DMS53 (cell line): ENCODE data around the gene PAX4.

ENCODE experiments used
- DNase-seq: peaks from one replicate; lab custom pipeline; 2025; lab: John Stamatoyannopoulos, UW

PAX4 gene

DNA sequence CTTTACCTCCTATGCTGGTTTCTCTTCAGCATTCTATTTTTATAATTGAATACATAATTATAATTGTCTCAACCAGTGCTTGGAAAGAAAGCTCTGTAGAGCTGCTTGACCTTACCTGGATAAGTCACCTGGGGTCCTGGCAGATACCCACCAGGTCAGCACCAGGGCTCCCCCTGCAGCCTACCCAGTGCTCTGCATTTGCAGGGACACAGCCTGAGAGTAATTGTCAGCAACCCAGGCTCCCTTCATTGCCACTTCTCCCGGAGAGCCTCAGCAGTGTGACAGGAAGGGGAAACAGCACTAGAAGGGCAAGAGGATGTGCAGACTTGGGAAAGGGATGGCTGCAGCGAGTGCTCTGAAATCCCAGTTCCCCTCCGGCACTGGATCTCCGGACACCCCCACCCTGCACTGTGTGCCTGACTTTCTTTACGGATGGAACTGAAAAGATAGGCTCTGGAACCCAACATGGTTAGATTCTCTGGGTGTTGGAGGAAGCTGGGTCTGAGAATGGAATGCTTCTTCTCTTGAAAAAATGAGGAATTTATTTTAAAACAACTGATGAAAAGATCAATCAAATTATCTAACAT lies 11.4 kb upstream of the PAX4 start:
- peak; percentile 78 for DNase-seq

DNA sequence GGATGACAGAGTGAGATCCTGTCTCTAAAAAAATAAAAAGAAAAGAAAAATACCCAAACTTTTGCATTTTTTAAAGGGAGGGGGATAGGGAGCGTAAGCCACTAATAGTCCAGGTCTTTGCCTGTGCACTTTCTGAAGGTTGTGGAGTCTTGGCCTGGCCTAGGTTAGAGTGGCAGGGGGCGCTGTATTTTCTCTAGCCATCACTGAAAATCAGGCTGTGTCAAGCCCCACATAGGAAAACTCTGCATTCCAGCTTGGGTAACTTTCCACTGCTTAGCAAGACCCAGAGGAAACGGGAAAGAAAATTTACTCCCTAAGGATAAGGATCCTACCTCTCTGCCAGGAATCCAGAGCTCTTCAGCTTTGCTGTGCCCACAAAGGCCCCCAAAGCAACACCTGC lies 10.5 kb upstream of the PAX4 start:
- peak; percentile 15 for DNase-seq

DNA sequence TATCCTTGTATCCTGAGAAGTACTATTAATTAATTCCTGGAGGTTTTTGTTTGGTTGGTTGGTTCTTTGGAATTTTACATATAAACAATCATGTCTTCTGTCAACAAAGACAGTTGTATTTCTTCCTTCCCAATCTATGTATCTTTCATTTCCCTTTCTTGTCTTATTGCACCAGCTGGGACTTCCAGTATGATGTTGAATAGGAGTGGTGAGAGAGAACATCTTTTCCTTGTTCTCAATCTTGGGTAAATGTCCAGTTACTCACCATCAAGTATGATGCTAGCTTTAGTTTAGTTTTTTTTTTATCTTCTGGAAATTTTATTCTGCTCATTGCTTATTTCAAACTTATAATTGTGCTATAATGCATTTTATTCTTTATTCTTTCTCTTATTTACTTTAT lies 7.4 kb upstream of the PAX4 start:
- no peak for DNase-seq

DNA sequence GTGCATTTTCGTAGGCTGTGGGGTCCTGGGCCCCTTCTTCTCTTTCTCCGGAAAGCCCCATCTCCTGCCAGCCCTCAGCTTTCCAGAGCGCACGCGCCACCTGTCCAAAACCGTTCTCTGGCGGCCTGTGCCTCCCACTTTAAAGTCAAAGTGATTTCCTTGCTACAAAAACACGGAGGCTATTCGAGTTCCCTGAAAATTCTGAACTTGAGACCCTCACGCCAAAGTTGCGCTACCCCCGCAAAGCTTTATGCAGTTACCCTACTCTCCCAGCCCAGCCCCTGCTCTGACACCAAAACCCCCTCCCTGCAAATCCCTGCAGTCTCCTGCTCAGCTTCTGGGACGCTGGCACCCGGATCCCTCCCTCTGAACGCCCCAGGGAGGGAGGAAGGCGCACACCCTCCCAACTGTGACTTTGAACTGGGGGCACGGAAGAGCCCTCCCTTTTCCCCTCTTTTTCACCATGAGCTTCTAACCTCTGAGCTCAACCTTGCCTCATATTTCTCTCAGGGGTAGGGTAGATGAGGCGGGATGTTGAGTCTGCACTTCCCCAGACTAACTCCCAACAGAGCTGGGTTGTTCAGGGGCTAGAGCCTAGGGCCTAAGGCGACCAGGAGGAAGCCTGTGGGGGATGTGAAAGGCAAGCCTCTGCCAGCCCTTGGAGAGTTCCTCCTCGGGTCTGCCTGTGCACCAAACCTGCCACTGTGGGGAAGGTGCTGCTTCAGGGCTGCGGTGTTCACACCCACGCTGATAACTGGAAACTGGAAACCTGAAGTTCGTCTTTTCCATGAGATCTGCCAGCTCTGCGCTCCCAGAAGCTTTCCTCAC lies 2.7 kb upstream of the PAX4 start:
- DNase-seq = peak; percentile 51

DNA sequence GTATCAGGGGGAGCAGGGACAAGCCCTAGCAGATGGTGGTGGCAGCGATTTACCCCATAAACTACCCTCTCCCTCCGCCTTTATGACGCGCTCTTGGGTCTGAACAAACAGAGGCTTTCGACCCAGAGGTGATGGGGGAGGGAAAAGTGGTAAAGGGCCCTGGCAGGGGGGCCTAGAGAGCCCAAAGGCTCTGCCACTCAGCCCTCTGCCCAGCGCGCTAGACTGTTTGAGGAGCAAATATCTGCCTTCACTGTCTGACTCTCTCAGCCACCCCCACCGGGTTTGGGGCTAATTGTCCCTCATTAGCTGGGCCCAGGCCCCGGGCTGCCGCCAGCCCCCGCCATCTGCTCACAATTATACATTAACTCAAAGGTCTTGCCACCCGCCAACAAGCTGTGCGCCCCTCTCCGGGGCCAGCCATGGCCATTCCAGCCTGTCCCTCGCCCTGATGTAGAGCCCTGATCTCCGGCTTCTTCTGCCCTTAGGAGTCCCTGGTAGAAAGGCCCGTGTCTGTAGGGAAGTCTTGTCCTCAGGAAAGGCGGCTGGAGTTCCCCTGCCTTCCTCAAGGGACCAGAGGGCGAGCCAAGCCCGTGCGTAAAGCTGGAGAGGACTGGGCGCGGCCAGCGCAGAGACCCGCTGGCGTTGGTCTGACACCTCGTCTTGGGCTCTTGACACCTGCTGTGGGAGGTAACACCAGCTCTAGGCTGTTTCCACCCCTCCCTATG lies 1.9 kb upstream of the PAX4 start:
- peak; percentile 51 for DNase-seq

DNA sequence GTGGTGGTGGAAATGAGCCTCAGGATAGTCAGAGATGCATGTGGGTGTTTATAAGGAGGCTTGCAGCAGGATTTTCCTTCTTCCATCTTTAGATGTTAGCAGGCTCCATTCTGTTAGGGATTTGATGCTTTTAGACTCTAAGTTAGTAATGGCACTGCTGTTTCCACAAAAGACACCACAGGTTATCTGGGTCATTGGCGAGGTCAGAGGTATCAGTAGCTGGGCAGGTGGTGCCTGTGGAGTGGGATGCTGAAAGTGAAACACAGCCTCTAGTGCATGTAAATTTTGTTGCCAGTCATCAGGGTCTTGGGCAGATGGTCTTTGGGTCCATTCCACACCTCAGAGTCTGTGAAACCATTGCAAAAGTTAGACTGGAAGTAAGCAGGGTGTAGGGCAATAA lies 833 bp upstream of the PAX4 start:
- DNase-seq = no peak

DNA sequence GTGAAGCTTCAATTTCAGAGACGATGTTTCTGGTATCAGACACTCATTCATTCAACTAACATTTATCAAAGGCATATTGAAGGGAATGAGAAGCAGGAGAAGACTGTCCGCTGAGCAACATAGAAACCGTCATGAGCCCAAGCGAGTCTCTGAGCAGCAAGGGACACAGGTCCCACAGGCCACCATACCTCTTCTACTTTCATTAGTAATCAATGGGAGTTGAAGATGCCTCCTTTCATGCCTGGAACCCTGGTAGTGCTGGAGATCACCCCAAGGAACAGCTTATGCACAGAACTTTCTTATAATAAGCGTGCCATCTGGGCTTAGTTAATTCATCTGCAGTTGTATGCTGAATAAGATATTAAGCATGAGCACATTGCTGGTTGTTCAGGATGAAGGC lies 1.2 kb downstream of the PAX4 start:
- DNase-seq = no peak

DNA sequence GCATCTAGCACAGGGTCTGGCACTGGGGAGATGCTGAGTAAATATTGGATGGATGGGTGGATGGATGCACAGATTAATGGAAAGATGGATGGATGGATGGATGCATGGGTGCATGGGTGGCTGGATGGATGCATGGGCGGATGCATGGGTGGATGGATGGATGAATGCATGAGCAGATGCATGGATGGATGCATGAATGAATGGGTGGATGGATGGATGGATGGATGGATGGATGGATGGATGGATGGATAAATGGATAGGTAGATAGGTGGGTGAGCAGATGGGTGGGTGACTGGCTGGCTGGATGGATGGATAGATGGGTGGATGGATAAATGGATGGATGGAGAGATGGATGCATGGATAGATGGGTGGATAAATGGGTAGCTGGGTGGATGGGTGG lies 5.7 kb downstream of the PAX4 start:
- DNase-seq = no peak

DNA sequence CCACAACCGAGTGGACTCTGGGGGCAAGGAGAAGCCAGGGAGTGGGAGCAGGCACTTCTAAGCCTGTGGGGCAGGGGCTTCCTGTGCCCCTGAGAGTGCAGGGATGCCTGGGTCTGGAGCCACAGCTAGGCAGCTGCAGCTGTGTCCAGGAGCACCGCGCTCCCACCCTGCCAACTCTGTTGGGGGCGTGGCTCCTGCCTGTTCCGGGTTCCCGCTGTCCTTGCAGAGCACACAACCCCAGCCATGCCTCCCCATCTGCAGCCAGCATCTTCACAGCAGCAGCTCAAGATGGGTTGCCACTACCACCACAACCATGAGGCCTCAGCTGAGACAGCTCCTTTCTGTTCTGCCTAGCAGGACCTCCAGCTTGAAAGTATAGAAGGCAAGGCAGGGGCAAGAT lies 8.6 kb downstream of the PAX4 start:
- DNase-seq = no peak

DNA sequence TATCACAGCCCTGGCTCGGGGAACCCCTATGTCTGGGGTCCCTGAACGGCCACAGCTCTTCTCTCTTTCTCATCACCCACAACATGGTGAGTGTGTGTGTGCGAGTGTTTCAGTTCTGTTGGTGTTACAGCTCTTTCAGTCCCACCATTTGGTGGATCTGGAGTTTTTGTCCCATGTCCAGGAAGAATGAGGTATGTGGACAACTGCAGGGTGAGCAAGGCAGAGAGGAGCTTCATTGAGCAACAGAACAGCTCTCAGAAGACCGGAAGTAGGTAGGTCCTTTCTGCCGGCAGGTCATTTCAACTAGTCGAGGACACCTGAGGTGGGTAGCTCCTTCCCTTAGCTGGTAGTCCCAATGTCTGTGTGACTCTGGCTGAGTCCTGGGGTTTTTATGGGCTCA lies 9.5 kb downstream of the PAX4 start:
- DNase-seq = peak; percentile 29

DNA sequence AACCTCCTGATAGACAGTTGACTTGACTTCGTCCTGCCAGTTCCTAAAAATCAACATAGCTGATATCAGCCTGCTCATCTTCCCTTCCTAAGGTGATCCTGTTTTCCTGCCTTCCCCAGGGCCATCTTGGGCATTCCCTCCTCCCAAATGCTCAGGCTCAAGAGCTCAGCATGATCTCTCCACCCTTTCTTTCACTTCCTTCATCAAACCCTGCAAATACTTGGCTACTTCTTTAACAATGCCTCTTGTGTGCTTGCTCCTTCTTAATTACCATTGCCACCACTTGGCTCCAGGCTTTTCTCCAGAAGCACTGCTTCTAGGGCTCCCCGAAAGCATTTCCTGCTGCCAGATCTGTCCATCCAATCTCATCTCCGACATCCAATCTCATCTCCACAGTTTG lies 17.1 kb downstream of the PAX4 start:
- DNase-seq = no peak

DNA sequence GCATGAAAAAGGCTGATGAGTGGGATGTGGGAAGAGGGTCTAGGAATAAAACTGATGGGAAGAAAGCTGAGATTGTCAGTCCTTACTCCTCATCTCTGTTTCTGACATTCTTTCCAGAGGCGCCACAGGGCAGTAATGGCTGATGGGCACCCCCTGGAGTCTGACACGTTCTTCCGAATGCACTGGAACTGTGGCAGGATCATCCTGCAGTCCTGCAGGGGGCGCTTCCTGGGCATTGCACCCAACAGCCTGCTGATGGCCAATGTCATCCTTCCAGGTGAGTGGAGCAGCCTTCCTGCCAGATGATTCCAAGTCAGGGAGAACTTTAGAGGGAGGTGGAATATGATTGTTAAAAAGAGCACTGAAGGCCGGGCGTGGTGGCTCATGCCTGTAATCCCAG lies 19.6 kb downstream of the PAX4 start:
- DNase-seq = peak; percentile 61

DNA sequence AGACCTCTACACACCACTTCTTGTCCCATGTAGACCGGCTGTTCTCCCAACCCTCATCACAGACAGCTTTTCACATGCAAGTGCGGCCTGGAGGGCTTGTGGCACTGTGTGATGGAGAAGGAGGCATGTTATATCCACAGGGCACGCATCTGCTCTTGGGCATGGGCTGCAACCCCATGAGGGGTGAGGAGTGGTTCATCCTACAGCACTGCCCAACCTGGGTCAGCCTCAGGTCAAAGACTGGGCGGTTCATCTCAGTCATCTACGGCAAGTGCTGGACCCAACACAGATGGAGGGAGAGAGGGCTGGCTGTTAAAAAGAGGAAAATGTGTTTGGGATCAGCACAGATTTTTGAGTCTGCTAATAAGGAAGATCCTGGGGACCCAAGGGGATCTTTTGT lies 22.2 kb downstream of the PAX4 start:
- DNase-seq = no peak

DNA sequence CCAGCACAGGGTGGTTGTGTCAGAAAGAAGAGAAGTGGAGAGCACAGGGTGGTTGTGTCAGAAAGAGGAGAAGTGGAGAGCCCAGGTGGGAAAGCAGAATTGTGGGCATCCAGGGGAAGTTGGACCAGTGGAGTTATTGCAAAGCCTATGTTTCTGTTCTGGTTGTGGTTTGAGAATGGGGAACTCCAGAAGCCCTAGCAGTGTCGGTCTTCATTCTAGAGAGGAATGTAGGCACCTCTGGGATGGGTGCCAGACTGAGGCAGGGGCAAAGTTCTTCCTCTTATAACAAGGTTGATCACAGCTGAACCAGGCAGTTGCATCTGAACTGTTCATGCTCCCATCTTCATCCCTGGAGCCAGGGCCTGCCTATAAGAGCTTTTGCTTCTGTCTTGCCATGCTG lies 23.5 kb downstream of the PAX4 start:
- no peak for DNase-seq

DNA sequence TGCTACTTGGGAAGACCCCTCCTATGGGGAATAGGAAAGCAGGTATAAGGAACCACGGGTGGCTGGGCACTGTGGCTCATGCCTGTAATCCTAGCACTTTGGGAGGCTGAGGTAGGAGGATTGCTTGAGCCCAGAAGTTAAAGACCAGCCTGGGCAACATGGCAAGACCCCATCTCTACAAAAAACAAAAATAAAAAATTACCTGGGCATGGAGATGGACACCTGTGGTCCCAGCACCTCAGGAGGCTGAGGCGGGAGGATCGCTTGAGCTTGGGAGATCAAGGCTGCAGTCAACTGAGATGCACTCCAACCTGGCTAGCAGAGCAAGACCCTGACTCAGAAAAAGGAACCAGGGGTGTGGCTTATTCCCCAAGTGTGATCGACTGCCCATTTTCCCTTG lies 25.4 kb downstream of the PAX4 start:
- DNase-seq = no peak

DNA sequence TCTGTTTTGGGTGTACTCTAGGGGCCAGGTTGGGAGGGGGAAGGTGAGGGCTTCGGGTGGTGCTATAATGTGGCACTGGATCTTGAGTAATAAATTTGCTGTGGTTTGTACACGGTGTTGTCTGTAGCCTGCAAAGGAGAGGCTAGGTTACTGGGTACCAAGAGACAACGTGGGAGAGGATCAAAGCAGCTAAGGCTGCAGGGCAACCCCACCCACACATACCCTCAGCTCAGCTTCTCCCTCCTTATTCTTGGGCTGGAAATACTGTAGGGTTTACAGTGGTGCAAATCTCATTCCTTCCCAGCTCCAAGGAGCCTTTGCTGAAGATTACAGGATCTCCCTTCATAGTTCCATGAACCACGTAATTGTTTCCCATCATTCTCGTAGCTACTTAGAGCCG lies 26.4 kb downstream of the PAX4 start:
- DNase-seq = no peak

DNA sequence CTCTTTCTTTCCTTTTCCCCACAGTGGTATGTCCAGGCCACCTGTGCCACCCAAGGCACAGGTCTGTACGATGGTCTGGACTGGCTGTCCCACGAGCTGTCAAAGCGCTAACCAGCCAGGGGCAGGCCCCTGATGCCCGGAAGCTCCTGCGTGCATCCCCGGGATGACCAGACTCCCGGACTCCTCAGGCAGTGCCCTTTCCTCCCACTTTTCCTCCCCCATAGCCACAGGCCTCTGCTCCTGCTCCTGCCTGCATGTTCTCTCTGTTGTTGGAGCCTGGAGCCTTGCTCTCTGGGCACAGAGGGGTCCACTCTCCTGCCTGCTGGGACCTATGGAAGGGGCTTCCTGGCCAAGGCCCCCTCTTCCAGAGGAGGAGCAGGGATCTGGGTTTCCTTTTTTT lies 26.8 kb downstream of the PAX4 start:
- DNase-seq = no peak

DNA sequence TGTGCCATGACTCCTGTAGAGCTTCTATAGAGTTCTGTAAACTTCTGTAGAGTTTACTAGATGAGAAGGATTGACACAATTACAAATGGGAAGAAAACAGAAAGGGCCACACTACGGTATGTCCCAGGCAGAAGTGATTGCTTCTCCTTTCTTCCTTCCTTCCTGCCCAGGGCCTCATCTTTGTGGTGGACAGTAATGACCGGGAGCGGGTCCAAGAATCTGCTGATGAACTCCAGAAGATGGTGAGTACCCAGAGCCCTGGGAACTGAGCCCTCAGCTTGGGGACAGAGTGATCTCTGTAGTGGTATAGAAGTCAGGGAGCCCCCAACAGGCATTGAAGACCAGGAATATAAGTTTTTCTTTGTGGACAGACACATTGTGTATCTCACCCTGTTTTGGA lies 28.0 kb downstream of the PAX4 start:
- no peak for DNase-seq

DNA sequence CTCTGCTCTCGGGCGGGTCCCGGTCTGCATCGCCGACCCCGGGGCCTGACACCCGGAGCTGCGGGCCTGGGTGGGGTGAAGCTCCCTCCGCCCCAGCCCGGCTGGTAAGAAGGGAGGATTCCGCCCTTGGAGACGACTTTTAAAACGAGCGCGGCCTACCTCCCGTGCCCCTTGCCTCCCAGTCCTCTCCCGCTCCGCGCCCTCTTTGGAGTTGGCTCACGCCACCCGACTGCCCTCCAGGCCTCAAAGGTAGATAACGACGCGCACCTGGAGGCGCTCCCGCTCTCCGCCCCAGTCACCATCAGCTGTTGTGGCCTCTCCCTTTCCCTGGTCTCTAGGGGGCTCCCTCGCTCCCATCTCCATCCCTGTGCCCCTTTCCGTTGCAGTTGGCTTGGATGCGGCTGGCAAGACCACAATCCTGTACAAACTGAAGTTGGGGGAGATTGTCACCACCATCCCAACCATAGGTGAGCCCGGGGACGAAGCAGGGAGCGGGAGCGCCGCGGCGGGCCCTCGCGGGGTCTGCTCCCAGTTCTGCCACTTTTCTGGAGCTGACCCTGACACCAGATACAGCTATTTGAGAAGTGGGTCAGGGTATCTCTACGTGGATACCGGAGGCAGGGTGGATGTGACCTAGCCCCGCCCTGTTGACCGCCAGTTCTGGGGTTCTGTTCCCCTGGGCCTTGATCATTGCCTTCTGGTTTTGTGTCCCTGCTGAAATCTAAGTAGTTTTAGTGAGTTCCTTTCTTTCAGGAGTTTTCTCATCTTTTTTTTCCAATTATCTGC lies 29.1 kb downstream of the PAX4 start:
- DNase-seq = peak; percentile 81

DNA sequence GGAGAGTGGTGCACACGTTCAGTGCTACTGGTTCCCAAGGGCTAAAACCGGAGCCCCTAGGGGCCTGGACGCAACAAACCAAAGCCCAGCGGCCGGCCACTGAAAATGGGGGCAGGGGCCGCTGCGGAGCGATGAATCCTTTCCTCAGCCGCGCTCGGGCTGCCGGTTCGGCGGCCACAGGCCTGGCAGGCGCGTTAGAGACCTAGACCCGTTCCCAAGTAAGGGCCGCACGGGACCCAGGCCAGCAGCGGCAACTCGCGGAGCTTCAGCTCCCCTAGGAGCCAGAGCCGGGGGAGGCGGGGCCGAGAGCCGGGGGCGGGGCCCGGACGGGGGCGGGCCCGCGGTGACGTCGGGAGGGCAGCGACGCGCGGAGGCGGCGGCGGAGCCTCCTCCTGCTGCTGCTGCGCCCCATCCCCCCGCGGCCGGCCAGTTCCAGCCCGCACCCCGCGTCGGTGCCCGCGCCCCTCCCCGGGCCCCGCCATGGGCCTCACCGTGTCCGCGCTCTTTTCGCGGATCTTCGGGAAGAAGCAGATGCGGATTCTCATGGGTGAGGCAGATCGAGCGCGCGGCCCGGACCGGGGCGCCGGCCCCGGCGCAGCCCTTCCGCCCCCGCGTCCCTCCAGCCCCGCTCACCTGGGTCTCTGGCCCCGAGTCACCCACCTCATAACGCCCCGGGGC lies 29.8 kb downstream of the PAX4 start, which contains the start of gene ARF5:
Gene ARF5, plus strand, starts transcription at position 393 of the 678 bp plus-strand sequence. Its CDS starts 88 bp downstream, at position 481.
- peak; percentile 95 for DNase-seq

DNA sequence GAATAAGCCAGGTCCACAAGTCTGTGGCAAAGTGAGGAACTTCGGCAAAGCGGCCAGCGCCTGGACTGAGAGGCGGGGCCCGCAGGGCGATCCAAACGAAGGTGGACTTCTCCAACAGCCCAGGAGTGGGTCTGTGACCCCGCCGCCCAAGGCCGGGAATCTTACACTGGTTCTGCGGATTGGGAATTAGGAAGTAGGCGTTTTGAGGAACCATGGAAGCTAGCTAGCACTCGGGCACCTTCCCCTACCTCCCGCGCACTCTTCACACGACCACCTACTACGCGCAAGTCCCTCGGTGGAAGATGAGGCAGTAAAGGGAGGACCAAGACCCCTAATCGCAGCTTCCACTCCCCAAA lies 30.3 kb downstream of the PAX4 start:
- no peak for DNase-seq

DNA sequence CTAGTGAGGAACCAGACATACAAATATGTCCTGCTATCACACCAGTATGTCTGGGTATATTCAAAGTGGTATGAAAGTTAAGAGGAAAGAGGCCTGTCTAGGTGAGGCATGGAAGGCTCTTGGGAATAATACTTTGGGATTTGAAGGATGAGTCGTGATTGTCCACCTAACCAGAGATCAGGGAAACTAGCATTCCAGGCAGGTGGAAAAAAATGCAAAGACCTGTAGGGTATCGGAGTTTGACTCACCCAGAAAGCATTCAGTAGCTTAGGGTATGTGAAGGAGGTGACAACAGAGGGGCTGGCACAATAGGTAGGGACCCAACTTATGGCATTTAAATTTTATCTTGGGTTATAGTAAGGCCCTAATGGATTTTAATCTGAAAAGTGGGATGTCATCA lies 31.6 kb downstream of the PAX4 start:
- no peak for DNase-seq
